ENCODE measurements around the gene GLMN.

Gene GLMN, protein sequence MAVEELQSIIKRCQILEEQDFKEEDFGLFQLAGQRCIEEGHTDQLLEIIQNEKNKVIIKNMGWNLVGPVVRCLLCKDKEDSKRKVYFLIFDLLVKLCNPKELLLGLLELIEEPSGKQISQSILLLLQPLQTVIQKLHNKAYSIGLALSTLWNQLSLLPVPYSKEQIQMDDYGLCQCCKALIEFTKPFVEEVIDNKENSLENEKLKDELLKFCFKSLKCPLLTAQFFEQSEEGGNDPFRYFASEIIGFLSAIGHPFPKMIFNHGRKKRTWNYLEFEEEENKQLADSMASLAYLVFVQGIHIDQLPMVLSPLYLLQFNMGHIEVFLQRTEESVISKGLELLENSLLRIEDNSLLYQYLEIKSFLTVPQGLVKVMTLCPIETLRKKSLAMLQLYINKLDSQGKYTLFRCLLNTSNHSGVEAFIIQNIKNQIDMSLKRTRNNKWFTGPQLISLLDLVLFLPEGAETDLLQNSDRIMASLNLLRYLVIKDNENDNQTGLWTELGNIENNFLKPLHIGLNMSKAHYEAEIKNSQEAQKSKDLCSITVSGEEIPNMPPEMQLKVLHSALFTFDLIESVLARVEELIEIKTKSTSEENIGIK

DNA sequence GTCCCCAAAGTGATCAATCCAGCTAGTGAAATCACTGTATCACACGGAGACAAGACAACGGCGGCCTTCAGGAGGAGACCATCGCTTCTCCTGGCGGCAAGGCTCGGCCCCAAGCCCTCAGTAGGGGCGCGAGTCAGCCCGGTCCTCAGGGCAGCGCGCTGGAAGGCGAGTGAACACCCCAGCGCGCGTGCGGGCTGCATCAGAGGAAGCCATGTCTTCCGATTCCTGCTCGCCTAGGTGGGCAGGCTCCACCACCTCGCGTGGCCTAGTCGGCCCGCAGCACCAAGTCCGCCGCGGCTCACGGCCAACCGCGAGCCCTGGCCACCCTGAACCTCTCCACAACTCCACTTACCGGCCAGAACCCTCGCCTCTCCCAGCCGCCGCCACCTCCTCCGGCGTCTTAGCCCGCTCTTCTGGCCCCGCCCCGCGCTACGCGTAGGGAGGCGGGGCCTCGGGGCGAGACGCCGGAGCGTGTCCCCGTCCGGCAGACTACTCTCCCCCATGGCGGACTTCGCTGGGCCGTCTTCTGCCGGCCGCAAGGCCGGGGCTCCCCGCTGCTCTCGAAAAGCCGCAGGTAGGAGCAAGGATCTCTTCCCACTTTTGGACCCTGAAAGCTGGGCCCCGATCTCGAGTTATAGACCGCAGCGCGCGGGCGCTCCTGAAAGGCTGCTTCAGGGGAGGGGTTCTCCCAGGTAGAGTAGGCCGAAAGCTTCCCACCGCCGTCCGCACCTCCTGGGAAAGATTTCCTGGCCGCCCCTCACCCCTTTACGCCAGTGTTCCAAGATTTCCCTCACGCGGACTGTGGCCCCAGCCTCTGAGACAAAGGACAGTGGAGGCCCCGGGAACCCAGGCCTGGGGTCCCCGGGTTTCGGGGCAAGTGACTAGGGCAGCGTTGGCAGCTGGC is at the start of gene GLMN, which contains the start of gene RPAP2:
Gene GLMN, minus strand, starts transcription at position 415 of the 904 bp plus-strand sequence. CDS start 988 bp downstream, outside the sequence.
Gene RPAP2, plus strand, starts transcription at position 487 of the 904 bp plus-strand sequence. Its CDS starts 15 bp downstream, at position 502.
- peak; percentile 97 for DNase-seq

DNA sequence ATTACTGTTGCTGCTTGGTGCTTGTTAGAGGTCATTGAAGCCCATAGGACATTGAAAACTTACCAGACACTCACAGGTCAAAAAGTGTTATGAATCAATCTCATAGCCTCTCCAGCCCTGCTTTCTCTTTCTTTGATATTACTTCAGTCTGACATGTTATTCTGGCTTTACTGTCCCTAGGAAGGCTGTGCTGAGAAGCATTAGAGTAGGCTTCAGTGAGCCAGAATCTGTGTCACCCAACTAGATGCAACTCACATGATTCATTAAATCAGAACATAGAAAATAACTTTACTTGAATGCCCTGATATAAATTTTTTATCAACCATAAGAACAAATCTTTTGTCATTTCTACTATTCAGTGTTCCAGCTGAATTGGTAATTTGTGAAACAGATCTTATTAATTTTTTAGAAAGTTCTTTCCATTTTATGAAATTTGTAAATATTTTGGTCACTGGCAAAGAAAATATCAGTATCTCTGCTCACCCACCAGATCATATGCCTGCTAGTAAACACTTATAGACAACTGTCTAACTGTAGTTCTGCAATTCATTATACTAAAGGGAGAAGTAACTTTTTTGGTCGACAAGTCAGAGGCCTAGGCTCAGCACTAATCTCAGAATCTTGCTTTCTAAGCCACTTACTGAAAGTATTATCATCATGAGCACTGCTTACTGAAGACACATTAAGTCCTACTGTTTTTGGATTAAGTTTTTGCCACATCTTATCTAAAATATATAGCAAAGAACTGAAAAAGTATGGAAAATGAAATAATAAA is 48.3 kb upstream of the GLMN start:
- DNase-seq, result peak; percentile 35

DNA sequence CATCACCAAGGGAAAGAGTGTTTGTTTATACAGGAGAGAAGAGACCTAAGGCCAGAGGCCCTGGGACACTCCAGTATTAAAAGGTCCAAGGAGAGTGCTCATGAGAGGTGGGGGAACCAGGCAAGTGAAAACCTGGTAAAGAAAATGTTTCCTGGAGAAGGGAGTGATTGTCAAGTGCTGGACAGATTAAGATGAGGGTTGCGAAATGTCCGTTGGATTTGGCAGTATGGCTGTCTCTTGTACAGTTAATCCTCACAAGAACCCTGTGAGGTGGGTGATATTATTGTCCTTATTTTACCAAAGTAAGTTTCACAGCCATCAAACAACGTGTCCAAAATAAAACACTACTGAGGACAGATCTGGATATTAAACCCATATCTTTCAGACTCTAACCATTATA is 44.3 kb upstream of the GLMN start:
- no peak for DNase-seq

DNA sequence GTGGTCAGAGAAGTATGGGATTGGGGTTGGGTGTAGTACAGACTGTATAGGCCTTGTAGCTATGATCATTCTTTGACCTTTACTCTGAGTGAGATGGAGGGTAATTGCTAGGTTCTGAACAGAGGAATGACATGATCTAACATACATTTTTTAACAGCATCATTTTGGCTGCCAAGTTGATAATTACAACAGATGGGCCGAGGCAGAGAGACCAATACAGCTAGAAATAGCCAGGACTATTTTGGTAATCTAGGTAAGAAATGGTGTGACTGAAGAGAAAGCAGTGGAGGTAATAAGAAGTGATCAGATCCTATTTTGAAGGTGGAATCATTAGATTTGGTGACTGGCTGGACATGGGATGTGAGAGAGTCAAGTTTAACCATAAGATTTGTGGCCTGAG is 43.6 kb upstream of the GLMN start:
- no peak for DNase-seq

DNA sequence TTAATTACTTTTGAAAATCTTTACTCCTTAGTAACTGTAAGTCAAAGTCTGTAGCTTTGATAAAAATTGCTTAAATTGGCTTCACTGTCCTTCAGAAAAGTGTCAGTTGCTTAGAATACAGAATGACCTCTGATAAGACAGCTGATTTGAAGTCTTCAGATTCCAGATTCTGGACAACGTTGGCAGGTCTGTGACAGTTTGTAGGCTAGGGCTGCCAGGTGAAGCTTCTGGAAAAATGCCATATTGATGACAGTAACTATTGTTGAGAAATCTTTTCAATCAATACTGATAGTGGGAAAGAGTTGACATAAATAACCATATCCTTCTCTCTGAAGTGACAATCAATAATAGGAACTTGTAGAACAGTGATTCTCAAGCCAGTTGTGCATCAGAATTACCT is 41.4 kb upstream of the GLMN start:
- no peak for DNase-seq

DNA sequence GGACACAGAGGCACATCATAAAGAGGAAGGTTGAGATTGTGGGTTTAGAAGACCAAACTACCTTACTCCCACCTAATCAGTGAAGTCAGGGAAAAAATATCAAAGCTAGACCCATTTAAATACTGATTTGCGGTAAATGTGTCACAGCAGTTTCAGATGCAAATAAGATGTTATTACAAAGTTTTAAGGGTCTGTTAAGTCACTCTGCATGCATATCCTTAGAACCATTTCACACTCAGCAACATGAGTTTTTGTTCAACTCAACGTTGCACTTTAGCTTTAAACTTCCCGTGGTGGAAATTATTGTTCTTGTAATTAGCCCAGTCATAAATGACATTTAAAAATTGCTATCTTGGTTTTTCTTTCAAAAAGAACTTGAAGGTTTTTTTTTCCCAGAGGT is 34.9 kb upstream of the GLMN start:
- DNase-seq, result no peak

DNA sequence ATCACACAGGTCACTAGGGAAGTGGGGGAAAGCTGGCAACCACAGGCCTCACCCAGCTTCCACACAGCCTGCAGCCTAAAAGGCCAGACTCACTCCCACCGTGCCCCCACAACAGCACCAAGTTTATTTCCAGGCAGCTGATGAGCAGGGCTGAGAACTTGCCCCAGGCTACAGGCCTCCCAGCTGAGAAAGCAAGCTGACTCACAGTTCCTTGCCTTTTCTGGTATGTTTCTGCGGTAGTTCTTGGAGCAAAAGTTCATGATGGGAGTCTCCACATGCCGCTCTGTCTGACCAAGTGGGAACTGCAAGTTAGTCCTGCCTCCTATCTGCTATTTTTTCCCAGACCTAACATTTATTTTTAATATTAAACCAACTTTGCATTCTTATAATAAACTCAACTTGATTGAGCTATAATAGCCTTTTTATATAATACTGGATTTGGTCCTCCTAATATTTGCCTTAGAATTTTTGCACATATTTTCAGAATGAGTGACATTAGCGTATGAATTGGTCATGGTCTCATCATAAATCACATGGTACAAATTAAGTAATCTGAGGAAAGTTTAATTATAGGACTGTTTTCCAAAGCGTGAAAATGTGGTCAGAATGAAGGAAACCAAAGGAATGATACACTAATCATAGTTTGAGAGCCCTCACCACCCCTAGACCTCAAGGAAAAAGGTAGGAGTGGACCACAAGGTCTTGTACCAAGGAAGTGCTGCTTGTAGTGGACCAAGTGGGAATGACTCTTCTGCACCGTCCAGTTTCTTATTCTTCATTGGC is 30.8 kb upstream of the GLMN start:
- DNase-seq, result no peak

DNA sequence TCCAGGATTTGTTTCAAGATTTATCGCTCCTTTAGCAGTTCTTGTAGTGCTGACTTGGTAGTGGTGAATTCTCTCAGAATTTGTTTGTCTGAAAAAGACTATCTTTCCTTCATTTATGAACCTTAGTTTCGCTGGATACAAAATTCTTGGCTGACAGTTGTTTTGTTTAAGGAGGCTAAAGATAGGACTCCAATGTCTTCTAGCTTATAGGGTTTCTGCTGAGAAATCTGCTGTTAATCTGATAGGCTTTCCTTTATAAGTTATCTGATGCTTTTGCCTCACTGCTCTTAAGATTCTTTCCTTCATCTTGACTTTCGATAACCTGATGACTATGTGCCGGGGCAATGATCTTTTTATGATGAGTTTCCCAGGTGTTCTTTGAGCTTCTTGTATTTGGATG is 29.0 kb upstream of the GLMN start:
- DNase-seq, result no peak

DNA sequence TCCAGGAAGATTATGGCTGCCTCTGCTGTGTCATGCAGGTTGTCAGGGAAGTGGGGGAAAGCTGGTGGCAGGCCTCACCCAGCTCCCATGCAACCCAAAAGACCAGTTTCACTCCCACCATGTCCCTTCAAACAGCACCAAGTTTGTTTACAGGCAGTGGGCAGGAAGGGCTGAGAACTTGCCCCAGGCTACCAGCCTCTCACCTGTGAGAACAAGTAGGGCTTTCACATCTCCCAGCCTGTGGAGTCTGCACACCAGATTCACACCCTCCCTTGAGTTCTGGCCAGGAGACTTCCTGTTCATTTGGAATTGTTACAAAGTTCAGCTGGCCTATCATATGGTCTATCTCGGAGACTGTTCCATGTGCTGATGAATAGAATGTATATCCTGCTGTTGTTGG is 27.9 kb upstream of the GLMN start:
- no peak for DNase-seq

DNA sequence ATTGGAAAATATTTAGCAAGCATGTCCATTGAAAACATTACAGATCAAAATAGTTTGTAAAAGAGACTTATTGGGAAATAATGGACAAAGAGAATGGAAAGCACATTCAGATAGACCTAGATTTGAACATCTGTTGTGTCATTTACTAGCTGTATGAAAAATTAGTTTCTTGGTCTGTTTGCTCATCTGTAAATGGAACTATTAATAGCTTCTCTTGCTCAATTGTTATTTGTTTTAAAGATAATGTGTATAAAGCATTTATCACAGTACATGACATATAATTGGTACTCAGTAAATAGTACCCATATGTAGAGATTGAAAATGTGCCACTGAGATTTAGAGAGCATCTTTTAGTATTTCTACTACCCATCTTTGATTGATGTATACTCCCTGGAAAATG is 26.0 kb upstream of the GLMN start:
- DNase-seq, result no peak

DNA sequence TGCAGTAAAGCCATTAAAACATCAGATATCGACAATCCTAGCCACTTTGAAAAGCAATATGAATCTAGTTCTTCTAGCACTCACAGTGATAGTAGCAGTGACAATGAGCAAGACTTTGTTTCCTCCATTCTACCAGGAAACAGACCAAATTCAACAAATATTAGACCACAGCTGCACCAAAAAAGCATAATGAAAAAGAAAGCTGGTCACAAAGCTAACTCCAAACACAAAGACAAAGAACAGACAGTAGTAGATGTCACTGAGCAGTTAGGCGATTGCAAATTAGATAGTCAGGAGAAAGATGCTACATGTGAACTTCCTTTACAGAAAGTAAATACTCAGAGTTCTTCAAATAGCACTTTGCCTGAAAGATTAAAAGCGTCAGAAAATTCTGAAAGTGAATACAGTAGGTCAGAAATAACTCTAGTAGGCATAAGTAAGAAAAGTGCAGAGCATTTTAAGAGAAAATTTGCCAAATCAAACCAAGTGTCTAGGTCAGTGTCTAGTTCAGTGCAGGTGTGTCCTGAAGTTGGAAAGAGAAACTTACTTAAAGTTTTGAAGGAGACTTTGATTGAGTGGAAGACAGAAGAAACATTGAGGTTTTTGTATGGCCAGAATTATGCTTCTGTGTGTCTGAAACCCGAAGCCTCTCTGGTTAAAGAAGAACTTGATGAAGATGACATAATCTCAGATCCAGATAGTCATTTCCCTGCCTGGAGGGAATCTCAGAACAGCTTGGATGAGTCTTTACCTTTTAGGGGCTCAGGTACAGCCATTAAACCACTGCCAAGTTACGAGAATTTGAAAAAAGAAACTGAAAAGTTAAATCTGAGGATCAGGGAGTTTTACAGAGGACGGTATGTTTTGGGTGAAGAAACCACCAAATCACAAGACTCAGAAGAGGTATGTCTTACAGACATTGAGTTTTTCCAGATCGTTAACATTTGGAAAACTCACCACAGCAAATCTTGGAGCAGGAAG is 25.0 kb upstream of the GLMN start:
- DNase-seq, result no peak

DNA sequence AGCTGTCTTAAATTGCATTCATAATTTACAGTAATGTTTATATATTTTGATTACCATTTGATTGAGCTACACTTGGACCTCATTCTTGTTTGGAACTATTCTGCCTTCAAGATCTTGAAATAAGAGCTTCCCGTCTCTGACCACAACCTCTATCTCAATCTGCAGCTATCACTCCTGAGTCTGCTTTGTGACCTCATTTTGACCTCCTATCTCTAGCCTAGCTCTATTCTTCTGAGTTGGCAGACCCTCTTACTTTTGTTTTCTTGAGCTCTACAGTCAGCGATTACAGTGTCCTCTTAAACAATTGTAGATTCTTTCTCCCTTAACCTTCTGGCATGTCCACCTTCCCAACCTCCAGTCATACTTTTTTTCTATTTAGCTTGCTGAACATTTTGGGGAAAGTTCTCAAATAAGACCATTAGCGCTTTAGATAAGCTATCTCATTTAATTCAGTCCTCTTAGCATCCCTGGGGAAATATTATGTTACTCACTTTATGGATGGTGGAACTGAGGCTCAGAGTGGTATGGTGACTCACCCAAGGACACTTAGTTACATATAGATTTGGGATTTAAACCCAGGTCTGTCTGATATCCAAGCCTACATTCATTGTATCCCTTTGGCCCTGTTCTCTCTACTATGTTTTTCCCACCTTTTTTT is 19.2 kb upstream of the GLMN start:
- DNase-seq, result no peak

DNA sequence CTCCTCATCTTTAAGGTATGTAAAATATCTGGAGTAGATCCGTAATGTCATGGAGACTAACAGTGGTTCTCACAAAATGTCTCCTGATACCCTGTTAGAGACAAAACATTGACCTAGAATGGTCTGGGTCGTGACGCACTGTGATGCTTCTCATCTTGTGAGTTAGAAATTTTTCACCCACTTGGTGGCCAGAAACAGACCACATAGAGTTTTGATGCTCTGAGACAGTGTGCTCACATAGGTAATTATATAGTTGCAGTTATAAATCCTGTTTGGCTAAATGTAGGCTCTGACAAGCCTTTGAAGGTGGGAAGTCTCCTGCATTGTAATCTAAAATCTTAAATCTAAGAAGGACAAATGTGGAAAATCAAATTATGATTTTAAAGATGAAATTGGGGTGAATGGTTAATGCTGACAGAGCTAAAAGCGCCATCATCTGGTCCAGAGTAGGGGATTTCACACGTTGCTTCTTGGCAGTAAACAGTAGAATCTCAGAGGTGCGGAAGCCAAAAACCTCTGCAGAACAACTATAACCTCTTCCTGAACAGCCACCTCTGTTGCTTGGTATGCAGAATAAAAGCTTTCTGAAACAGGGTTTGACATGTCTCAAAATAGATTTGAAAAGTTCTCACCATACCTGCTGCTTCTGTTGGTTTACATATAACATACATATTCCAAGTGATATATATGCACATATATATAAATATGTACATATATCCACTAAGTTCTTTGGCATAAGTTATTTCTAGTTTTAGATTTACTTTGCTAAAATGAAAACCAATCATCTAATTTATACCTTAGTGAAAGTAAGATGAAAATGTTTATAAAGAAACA is 17.2 kb upstream of the GLMN start:
- DNase-seq, result no peak

DNA sequence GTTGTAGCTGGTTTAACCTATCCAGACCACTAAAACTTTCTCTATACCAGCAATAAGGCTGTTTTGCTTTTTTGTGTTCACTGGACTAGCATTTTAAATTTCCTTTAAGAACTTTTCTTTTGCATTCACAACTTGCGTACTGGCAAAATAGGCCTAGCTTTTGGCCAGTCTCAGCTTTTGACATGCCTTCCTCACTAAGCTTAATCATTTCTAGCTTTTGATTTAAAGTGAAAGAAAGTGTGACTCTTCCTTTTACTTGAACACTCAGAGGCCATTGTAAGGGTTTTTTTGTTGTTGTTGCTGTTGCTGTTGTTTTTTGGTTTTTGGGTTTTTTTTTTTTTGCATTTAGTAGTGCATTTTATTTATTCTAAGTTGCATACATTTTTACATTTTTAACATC is 15.2 kb upstream of the GLMN start:
- DNase-seq, result no peak

DNA sequence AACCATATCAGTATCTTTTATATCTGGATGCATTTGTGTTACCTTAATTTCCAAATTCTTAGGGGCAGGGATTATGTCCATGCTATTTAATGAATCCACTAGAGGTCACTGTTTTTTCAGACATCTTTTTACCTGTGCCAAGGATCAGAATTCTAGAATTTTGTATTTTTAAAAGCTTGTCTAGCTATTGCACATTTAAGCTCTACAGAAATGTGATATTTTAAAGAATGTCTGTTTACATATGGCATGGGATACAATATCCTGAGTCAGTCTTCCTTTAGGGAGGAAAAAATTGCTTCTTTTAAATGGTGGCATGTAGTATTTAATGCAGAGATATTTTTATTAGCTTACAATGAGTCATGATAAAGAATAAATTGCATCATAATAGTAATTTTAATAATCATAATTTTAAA is 11.4 kb upstream of the GLMN start:
- DNase-seq, result no peak

DNA sequence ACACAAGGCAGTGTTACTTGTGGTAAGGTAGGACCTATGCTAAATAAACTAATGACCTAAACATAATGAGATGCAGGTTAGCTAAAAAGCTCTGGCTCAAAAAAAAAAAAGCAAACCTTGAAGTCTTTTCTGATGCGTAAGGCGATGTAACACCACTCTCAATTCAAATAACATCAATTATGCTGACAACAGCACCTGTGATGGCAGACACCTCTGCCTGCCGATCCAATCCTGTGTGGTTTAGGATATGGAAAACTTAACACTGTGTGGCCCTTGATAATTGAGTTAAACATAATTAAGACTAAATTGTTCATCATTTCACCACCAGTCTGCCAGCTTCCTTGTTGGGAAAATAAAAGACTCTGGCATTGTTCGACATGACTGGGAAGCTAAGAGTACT is 9.2 kb upstream of the GLMN start:
- DNase-seq, result no peak

DNA sequence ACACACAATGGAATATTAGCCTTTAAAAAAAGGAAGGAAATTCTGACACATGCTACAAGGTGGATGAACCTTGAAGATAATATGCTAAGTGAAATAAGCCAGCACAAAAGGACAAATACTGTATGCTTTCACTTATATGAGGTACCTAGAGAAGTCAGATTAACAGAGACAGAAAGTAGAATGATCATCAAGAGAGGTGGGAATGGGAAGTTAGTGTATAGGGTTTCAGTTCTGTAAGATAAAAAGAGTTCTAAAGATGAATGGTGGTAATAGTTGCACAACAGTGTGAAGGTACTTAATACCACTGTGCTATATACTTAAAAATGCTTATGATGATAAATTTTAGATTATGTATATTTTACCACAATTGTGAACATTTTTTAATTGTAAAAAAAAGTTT is 7.2 kb upstream of the GLMN start:
- no peak for DNase-seq

DNA sequence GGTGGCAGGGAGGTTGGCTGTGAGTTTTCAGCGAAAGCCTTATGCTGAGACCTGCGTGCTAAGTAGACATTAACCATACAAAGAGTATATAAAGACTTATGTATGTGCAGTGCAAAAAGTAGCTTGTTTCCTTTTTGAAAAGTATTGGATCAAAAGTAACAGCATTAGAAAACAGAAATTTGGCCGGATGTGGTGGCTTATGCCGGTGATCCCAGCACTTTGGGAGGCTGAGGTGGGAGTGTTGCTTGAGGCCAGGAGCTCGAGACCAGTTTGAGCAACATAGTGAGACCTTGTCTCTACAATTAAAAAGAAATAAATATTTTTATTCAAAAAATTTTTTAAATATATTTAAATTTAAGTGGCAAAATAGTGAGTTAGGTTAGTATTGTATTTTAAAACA is 2.2 kb upstream of the GLMN start:
- no peak for DNase-seq
